ENCODE measurements around the gene WAC.
A peak's percentile ranks its signal among the peaks of the same experiment; 100 is the strongest.

- TF ChIP-seq CTCF (IDR thresholded peaks at IDR 0.05; ENCODE audit: insufficient read depth, low read depth, low read length) (peak; percentile 100), EZH2 (IDR thresholded peaks at IDR 0.05; ENCODE audit: insufficient read depth, low read length) (no peak)
Measured at GRCh38 chr10:28663576-28664368, 130.9 kb downstream of the WAC start.

All from astrocyte (in vitro differentiated cells and primary cell).